Endothelial cell of umbilical vein (primary cell): ENCODE data around the gene PTCH2.

Experiments used
- GATA2 ChIP-seq: IDR thresholded peaks from 2 replicates; pipeline ENCODE4 v1.7.0; 2011; ENCODE audit warnings: low read depth, mild to moderate bottlenecking, moderate library complexity, mixed read lengths, low read length; ENCODE audit not compliant: insufficient read length, insufficient read depth
- POLR2AphosphoS5 ChIP-seq: IDR thresholded peaks from 2 replicates; pipeline ENCODE4 v1.6.1; 2012; ENCODE audit warnings: low read depth, mild to moderate bottlenecking, control low read depth, low read length, moderate library complexity; ENCODE audit not compliant: insufficient read depth

DNA sequence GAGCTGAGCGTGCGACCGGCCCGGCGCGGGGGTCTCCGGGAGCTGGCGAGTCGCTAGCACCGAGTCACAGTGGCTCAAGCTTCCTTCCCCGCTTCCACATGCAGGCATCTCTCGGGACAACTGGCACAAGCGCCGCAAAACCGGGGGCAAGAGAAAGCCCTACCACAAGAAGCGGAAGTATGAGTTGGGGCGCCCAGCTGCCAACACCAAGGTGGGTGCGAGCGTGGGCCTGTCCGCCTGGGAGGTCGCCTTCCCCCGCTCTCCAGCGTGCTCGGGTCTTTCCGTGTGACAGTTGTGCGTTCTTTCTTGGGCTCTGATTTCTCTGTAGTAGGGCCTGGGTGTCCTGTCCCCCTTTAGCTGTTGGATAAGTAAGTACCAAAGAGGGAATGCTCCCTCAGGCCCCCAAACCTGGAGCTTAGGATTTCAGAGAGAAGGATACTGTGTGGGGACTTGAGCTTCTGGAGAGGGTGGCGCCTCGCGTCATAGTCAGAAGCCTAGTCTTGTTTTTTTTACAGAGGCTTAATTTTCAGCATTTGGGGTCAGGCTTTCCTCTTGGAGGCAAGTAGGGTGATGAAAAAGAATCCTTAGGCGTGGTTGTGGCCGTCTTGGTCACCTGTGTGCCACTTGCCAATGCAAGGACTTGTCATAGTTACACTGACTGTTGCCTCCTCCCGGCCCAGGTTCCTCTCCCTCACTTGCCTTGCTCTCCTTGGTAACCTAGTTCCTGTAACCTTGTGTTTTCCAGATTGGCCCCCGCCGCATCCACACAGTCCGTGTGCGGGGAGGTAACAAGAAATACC, 66.9 kb downstream of the PTCH2 start:
- TF ChIP-seq GATA2 (no peak), POLR2AphosphoS5 (no peak)
